ENCODE measurements around the gene SLC17A5.

Gene SLC17A5

GRCh38 chr6:73610444-73611275 is 43.1 kb downstream of the SLC17A5 start:
- in situ Hi-C loops (cut with MboI; ENCODE audit: low sequenced_read_pairs, unreplicated experiment): no loop called here
- peak; percentile 33 for TF ChIP-seq CTCF (IDR thresholded peaks at IDR 0.05; ENCODE audit: borderline replicate concordance, control extremely low read depth, extremely low read depth, insufficient read depth, missing control alignments)

GRCh38 chr6:73608761-73609160 is 45.0 kb downstream of the SLC17A5 start:
- in situ Hi-C loops (cut with MboI; ENCODE audit: low sequenced_read_pairs, unreplicated experiment): no loop called here
- TF ChIP-seq CTCF (IDR thresholded peaks at IDR 0.05; ENCODE audit: borderline replicate concordance, control extremely low read depth, extremely low read depth, insufficient read depth, missing control alignments): no peak
- DNase-seq (ENCODE audit: low spot score): no peak

More at GRCh38 chr6:73610444-73611275, 43.1 kb downstream of the SLC17A5 start:
- peak; percentile 44 for DNase-seq (ENCODE audit: low spot score)

GRCh38 chr6:73606428-73606827 is 47.4 kb downstream of the SLC17A5 start:
- no peak for TF ChIP-seq CTCF (IDR thresholded peaks at IDR 0.05; ENCODE audit: borderline replicate concordance, control extremely low read depth, extremely low read depth, insufficient read depth, missing control alignments)
- in situ Hi-C loops (cut with MboI; ENCODE audit: low sequenced_read_pairs, unreplicated experiment): no loop called here

GRCh38 chr6:73604461-73604860 is 49.3 kb downstream of the SLC17A5 start:
- in situ Hi-C loops (cut with MboI; ENCODE audit: low sequenced_read_pairs, unreplicated experiment): no loop called here
- no peak for DNase-seq (ENCODE audit: low spot score)
- TF ChIP-seq CTCF (IDR thresholded peaks at IDR 0.05; ENCODE audit: borderline replicate concordance, control extremely low read depth, extremely low read depth, insufficient read depth, missing control alignments): no peak

More at GRCh38 chr6:73606428-73606827, 47.4 kb downstream of the SLC17A5 start:
- DNase-seq (ENCODE audit: low spot score): no peak

GRCh38 chr6:73604020-73604419 is 49.8 kb downstream of the SLC17A5 start:
- in situ Hi-C loops (cut with MboI; ENCODE audit: low sequenced_read_pairs, unreplicated experiment): no loop called here
- DNase-seq (ENCODE audit: low spot score): no peak
- TF ChIP-seq CTCF (IDR thresholded peaks at IDR 0.05; ENCODE audit: borderline replicate concordance, control extremely low read depth, extremely low read depth, insufficient read depth, missing control alignments): no peak

GRCh38 chr6:73586416-73586974 is 67.3 kb downstream of the SLC17A5 start:
- DNase-seq (ENCODE audit: low spot score): no peak
- in situ Hi-C loops (cut with MboI; ENCODE audit: low sequenced_read_pairs, unreplicated experiment): no loop called here
- no peak for TF ChIP-seq CTCF (IDR thresholded peaks at IDR 0.05; ENCODE audit: borderline replicate concordance, control extremely low read depth, extremely low read depth, insufficient read depth, missing control alignments)
